CD4-positive, alpha-beta T cell treated with Interleukin-17A for 4 hours (primary cell): ENCODE results near the gene CDCP1.
A peak's percentile ranks its signal among the peaks of the same experiment; 100 is the strongest.

Source experiments
- DNase-seq: peaks from one replicate; pipeline ENCODE4 v3.0.0-alpha.2; 2020; ENCODE audit warnings: mixed read lengths

Gene CDCP1

DNA sequence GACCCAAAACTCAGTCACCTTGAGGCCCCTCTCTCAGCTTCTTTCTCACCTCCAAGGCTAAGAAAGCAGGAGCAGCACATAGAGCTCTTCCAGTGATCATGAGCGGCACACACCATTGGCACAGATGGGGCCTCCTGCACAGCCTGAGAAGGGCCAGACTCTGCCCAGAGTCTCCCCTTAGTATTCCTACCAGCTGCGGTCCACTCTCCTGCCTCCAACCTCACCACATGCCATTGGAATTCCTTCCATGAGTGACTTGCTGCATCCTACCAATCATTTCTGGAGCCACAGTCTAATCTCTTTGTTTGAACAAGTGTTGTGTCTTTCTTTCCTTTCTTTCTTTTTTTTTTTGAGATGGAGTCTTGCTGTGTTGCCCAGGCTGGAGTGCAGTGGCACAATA lies 39.3 kb downstream of the CDCP1 start:
- DNase-seq, result no peak

DNA sequence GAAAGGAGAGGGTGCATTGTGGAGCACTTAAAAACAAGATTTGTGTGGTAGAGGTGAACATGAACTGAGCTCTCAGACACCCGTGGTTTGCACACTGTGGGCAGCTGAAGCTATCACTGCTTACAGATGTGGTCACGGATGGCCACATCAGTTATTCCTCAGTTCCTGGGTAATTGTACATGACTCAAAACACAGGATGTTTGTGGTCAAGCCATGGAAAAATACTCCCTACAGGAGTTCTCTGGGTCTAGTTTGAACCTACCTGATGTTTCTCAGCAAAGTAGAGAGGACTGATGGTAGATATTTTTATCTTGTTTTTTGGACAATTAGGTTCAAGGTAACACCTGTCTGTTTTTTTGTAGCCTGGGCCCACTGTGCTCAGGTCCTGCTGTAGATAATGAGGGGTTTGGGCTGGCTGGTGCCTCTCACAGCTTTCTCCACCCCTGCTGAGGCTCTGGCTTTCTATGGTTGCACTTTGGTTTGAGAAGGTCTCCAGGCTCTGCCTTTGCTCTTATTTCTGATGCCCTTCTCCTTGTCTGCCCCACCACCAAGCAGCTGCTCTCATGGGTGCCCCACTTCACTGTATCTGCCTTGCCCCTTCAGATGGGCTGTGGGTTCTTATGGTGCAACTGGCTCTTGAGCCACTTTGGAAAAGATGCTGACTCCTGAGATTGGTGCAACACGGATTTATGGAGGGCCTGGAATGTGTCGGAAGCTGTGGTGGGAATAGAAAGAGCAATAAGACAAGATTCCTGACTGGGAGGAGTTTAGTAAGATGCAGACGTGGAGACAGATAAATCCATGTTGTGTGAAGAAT lies 40.1 kb downstream of the CDCP1 start:
- peak; percentile 80 for DNase-seq

DNA sequence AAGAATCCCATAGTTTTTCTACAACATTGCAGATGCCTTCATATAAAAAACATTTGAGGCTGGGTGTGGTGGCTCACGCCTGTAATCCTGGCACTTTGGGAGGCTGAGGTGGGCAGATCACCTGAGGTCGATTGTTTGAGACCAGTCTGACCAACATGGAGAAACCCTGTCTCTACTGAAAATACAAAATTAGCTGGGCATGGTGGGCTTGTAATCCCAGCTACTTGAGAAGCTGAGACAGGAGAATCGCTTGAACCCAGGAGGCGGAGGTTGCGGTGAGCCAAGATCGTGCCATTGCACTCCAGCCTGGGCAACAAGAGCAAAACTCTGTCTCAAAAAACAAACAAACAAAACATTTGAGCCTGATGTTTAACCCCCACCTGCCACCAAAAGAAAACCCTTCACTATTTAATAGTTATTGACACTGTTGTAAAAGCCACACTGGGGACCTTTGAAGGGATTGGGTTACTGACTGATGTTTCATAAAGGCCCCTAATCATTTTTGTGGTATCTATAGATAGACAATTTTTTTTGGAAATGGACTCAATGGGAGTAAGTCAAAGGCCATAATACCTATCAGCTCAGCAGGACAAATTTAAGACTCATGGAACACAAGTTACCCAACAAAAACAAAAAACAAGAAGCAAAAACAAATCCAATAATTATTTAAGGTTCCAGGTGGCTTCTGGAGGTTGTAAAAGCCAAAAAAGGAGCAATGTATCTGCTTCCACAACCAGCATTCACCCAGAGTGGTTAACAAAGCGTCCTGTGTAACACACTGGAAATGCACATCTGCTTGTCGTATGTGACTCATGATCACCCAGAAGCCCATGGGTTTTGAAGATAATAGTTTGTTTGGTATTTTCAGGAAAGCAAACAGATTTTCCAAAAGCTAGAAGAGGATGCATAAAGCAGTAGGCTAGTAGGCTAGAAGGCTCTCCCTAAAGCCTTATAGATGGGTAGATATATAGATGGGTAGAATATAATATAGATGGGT lies 41.2 kb downstream of the CDCP1 start:
- DNase-seq, result no peak

DNA sequence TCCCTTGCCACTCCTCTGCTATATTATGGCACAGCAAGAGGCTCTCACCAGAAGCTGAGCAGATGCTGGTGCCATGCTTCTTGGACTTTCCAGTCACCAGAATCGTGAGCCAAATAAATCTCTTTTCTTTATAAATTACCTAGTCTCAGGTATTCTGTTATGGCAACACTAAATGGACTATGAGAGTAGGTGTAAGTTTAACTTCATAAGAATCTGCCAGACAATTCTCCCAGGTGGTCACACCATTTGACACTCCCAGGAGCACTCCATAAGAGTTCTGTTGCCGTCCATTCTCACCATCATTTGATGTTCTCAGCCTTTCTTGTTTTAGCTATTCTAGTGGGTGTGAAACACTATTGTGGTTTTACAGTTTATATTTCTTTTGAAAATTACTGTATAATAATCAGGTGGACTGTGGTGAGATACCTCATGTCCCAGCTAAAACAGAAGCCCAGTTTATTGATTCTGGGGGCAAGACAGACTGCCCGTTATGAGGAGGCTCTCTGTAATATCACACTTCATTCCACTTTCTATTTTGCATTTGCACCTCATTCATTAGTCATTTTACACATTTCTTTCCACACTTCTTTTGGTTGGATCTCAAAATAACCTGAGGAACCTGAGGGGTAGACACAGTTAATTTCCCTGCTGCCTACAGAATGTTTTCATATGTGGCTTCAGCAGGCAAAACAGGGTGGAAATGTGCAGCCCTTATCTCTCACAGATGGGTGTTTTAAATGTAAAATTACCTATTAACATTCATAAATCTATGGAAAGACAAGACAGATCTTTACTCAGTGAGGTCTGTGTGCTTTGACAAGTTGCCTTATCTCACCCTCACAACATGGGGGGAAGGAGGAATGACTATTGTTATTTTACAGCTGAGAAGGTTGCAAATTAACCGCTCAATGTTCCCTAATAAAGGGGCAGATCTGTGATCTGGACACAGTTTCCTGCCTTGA lies 42.1 kb downstream of the CDCP1 start:
- no peak for DNase-seq

DNA sequence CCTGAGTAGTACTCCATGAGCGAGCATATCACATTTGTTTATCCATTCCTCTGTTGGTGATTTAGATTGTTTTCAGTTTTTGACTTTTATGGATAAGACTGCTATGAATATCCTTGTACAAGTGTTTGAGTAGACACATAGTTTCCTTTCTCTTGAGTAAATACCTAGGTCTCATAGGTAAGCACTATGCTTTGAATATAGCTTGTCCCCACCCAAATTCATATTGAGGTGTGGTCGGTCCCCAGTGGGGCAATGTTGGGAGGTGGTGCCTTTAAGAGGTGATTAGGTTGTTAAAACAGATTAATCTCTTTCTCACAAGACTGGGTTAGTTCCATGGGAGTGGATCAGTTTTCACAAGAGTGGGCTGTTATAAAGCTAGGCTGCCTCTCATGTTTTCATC lies 42.8 kb downstream of the CDCP1 start:
- DNase-seq, result no peak

DNA sequence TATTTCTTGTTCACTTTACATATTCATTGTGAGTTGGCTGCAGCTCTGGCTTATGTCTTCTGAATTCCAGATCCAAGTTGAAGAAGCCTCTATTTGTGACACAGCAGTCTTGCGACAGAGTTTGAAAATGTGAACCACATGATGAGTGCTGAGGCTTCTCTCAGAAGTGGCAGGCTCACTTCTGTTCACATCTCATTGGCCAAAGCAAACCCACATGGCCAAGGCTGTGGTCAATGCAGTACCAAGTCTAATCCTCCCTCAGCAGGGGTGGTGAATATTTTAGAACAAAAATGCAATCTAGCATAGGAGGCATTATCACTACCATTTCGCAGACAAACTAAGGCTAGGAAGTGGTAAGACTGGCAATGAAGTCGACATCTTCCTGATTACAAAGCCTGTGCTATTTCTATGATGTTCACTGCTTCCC lies 45.2 kb downstream of the CDCP1 start:
- DNase-seq, result no peak

DNA sequence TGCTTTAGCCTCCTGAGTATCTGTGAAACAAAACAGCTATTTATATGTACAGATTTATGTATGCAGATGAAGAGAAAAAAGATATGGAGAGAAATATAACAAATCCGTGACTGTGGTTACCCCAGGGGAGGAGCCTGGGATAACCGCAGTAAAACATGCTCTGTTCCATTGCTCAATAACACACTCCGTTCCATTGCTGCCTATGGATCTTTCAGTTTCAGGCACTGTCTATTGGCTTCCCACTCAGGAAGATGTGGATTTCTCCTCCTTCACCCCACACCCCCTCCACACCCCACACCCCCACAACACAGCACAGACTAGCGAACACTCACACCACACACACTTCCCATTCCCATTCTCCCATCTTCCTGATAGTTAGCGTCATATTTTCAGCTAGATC lies 47.9 kb downstream of the CDCP1 start:
- DNase-seq, result no peak

DNA sequence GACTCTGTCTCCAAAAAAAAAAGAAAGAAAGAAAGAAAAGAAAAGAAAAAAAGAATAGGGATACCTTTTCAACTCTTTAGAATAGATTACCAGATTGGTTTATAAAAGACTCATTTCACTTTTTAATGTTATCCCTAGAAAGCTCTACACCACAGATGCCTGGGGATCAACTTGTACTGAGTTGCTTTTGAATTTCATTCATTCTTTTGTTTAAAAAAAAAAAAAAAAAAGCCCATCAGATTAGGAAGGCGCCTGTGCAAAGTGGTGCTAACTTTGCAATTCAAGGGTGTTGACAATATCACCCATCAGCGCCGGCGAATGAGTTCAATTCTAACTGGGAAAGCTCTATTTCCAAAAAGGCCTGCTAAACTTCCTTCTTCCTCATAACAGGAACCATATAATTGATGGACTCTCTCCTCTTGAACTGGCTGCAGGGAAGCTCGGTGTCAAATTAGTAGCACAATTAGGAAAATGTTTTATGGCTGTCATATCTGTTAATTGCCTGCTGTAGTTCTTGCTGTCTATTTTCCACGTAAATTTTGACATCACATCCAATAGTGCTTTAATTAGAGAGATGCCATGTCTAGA lies 48.8 kb downstream of the CDCP1 start:
- no peak for DNase-seq

DNA sequence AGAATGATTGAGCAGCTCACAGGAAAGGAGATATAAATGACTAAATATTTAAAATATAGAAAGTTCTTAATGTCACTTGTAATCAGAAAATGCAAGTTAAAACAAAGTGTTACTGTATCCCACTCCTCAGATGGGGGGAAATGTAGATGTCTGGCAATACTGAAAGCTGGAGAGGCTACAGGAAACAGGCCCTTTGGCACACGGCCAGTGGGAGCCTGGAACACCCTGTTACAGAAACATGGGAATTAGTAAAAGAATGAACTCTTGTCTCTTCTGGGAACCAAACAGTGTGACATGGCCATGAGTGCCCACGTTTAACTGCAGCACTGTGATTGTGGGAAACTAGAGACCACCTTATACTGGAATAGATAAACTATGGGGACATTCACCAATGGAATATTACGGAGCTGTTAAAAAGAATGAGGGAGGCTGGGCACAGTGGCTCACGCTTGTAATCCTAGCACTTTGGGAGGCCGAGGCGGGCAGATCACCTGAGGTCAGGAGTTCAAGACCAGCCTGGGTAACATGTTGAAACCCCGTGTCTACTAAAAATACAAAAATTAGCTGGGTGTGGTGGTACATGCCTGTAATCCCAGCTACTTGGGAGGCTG lies 50.2 kb downstream of the CDCP1 start:
- DNase-seq, result no peak

- no peak for DNase-seq
These were observed 53.0 kb downstream of the CDCP1 start for GRCh38 chr3:45093176-45093575.

- no peak for DNase-seq
These were observed 53.8 kb downstream of the CDCP1 start for GRCh38 chr3:45092132-45093031.

GRCh38 chr3:45090855-45091254 lies 55.3 kb downstream of the CDCP1 start:
- DNase-seq, result no peak

DNA sequence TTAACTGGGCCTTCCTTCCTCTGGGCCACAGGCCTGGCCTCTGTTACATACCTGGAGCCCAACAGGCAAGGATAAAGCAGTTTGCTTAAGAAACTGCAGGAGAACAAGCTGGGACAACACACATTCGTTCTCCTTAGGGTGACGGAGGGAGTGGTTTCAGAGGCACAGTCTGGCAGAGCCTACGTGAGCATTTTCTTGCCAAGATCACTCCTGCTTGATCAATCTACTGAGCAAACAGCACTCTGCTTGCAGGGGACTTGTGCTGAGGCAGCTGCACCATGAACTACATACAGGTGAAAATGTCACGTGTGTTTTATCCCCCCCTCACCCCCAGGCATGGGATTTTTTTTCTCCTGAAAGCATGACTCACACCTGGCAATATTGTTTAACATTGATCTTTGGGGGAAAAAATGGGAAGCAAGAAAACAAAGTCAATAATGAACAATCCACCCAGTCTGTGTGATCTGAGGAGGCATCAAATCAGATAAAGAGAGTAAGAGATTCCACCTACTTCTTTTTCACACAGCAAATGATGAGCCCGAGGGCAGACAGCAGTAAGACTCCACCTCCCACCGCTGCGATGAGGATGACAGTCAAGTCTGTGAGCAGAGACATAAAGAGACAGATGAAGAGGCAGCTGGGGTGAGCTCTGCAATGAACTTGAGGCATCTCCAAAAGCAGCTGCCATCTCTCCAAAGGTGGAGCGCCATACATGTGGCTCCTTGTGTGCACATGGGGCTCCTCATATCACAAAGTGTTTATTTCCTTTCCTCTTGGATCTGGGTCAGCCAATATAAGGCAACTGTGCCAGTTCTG lies 57.4 kb downstream of the CDCP1 start:
- no peak for DNase-seq

GRCh38 chr3:45087155-45087554 lies 59.0 kb downstream of the CDCP1 start:
- no peak for DNase-seq

- no peak for DNase-seq
These were observed 61.1 kb downstream of the CDCP1 start for GRCh38 chr3:45084820-45085816.

GRCh38 chr3:45084361-45084760 lies 61.8 kb downstream of the CDCP1 start:
- no peak for DNase-seq

DNA sequence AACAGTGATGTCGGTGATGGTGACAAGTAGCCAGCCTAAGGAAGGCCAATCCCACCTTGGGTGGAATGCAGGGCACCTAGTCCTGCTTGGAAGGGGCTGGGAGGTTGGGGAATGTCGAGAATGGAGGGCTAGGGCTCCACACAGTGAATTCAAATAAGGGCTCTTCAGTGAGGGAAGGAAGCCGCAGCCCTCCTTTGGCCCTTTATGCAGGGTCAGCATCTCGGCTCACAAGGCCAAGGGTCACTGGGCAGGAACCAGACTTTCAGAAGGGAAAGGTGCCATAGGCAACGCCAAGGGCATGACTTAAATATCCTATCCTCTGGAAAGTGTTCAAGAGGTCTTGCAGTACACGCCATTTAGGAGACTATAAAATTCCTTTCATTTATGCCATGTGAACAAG lies 63.2 kb downstream of the CDCP1 start:
- DNase-seq, result no peak

GRCh38 chr3:45082142-45082538 lies 64.0 kb downstream of the CDCP1 start:
- DNase-seq, result no peak
